ENCODE measurements around the gene SH3BP2.

Gene SH3BP2

DNA sequence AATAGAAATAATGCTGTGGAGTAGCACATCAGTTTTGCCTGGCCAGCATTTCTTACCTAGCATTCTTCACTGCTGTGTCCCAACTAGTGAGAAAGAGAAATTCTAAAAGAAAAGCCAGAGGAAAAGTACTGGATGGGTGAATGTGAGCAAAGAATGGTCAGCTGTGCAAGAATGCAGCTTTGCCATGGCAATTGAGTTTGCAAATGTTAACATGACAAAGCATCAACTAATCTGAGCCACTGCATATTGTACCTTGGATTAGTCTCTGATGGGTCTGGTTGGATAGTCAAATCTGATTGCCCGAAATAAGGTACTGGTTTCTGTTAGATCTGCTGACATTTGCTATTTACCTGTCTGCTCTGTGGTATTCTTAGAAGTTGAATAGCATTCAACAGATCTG lies 89.5 kb downstream of the SH3BP2 start:
- no peak for DNase-seq

DNA sequence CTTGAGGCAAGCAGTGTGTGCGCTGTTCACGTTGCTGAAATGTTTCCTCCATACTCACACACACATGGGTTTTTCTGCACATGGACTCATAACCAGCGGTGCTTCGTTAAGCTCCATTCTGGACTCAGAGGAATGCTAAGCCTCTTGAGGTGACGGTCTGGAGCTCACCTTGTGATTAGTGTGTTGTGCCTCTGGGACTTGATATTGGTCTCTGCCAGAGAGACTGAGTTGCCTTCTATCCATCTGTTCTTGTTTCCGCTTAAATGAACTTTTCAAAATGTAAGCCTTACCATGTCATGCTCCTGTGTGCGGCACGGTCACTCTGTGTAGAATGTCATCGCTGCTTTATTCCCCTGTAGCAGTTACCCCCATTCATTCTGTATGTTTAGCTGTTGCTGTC lies 93.3 kb downstream of the SH3BP2 start:
- DNase-seq = no peak

DNA sequence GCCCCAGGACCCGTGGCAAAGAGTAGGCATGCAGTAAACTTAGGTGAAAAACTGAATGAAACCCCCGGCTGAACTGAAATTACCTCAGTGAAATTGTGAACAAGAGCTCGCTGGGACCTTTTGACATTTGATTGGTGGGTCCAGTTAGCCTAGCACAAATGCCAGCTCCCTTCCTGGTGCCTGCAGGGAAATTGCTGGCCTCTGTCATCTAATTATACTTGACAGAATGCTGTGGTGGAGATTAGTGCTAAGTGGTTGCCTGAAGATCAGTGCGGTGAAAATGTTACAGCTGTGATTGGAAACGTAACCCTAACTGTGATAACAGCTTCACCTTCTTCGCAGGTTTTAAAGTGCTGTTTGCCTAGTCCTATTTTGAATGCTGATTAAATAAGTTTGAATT lies 93.7 kb downstream of the SH3BP2 start:
- no peak for DNase-seq

DNA sequence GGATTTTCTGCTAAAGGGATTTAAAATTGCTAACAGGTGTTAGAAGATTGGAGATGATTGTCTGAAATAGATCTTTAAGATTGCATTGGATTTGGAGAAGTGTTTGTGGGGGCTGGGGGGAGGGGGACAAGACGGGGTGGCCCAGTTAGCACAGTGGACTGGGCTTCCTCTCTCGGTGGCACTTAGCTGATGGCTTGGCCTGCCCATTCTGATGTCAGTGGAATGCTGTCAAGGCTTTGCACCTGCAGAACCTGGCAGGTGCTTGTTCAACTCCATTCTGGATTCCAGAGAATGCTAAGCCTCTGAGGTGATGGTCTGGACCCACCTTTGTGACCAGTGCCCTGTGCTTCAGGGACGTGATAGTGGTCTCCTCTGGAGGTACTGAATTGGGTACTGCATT lies 94.5 kb downstream of the SH3BP2 start:
- no peak for DNase-seq

DNA sequence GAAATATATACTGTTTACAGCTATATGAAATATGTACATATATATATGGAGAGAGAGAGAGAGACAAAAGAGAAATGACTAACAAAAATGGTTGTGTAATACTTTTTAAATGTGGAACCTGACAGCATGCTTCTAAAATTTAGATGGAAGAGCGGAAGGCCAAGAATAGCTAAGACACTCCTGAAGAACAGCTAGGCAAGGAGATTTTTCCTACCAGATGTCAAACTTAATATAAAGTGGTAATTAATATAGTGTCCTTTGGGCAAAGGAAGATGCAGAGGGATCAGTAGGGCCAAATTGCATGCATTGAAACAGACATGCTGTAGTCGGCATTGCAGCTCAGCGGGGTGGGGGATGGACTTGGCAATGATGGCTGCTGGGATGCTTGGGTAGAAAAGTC lies 96.0 kb downstream of the SH3BP2 start:
- DNase-seq = no peak
